ENCODE results near the gene FOXK1. TPM values are rescaled to one million over a fixed set of nuclear protein-coding genes. Genes with fewer than 3 reads are reported as not detected.

FOXK1 gene
- total and polyA plus RNA-seq, 9 donors: 5.8 to 43.9 (median 32.6) TPM

DNA sequence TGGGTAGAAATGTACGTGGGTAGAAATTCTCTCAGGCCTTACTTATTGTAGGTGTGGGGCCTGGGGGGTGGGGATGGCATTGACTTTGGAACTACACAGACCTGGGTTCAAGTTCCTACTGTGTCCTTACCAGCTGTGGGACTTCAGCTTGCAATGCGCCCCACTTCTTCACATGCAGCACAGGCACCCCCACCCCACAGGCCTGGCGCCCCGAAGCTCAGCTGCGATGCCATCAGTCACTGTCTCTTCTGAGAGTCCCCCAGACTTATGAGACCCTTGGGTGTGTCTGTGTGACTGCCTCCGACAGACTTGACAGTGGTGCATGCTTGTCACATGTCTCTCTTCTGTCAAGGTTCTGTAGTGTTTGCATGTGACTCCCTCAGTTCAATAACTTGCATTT is 90.2 kb downstream of the FOXK1 start:
- TF ChIP-seq POLR2A (IDR thresholded peaks at IDR 0.05) (no peak), EP300 (IDR thresholded peaks at IDR 0.05) (no peak)
- TF ChIP-seq, protein P1, sequence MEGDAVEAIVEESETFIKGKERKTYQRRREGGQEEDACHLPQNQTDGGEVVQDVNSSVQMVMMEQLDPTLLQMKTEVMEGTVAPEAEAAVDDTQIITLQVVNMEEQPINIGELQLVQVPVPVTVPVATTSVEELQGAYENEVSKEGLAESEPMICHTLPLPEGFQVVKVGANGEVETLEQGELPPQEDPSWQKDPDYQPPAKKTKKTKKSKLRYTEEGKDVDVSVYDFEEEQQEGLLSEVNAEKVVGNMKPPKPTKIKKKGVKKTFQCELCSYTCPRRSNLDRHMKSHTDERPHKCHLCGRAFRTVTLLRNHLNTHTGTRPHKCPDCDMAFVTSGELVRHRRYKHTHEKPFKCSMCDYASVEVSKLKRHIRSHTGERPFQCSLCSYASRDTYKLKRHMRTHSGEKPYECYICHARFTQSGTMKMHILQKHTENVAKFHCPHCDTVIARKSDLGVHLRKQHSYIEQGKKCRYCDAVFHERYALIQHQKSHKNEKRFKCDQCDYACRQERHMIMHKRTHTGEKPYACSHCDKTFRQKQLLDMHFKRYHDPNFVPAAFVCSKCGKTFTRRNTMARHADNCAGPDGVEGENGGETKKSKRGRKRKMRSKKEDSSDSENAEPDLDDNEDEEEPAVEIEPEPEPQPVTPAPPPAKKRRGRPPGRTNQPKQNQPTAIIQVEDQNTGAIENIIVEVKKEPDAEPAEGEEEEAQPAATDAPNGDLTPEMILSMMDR (IDR thresholded peaks at IDR 0.05): no peak
- WGBS, 3 donors: 92 to 94% (median 92%) methylated on average over 6 of the region's 6 CpGs
- intact Hi-C loops (cut with DNase I): no loop called here
- Histone ChIP-seq H3K9me3 (no peaks in the 10 kb centered on the region), H3K27ac (no peak overlapping the region), H3K4me3 (no peak overlapping the region), H3K27me3 (no peaks in the 10 kb centered on the region), H3K36me3 (no peaks in the 10 kb centered on the region), H3K4me1 (ENCODE audit: insufficient read depth) (peaks cover 9% of the 10 kb centered on the region)
- DNase-seq: no peak

DNA sequence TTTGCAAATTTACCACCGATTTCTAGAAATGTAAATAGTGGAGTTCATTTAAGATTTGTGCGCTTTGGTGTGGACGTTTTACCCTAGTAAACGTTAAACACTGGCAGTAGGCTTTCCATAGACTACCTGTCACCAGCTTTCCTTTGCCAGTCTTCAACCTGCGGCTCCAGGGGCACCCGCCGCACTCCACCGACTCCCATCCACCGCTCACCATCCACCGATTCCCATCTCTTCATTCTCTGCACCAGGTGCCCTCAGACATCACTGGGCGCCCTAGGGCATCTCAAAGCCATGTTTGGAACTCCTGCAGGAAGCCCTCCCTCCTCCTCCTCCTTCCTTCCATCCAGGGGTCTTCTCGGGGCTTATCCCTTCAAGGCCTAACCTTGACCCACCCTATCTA is 91.9 kb downstream of the FOXK1 start:
- H3K36me3 ChIP-seq: no peaks in the 10 kb centered on the region
- H3K9me3 ChIP-seq: no peaks in the 10 kb centered on the region
- no peak overlapping the region for H3K27ac ChIP-seq
- TF ChIP-seq EP300 (IDR thresholded peaks at IDR 0.05) (no peak), POLR2A (IDR thresholded peaks at IDR 0.05) (no peak)
- DNase-seq: no peak
- H3K4me3 ChIP-seq: no peak overlapping the region
- WGBS, 3 donors: 77 to 82% (median 79%) methylated on average over 12 of the region's 12 CpGs
- intact Hi-C loops (cut with DNase I): no loop called here
- no peaks in the 10 kb centered on the region for H3K27me3 ChIP-seq
- H3K4me1 ChIP-seq (ENCODE audit: insufficient read depth): peaks cover 9% of the 10 kb centered on the region

DNA sequence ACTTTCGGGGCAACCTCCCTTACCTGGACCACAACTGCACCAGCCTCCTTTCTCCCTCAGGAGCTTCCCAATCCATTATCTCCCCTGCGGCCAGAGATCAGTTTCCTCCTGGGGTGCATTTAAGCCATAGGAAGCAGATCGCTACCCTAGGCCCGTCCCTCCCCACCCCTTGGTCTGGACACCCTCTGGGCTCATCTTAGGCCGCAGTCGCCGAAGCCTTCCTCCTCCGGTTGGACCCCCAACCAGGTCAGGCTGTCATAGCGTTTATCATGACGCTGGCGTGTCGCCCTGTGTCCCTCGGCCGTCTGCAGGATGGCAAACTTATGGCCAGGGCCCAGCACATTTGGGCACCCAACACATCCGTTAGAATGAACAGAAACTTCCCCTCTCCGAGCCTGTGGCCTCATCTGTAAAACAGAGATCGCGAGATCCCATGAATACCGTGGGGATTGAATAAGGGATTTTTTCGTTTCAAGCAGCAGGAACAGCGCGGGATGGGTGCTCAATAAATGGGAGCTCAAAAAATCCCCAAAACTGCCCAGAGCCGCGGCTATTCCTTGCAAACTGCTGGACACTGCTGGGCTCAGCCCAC is 92.7 kb downstream of the FOXK1 start:
- Histone ChIP-seq H3K4me3 (peak overlapping the region; percentile 54), H3K4me1 (ENCODE audit: insufficient read depth) (peaks cover 9% of the 10 kb centered on the region), H3K27me3 (no peaks in the 10 kb centered on the region), H3K9me3 (no peaks in the 10 kb centered on the region), H3K36me3 (no peaks in the 10 kb centered on the region), H3K27ac (peak overlapping the region; percentile 87 to 90)
- intact Hi-C loops (cut with DNase I): no loop called here
- DNase-seq: peak in 4 of 5 donors; percentile 25 to 71 (median 59)
- WGBS, 3 donors: 5 to 6% (median 5%) methylated on average over 24 of the region's 24 CpGs
- no peak for TF ChIP-seq POLR2A (IDR thresholded peaks at IDR 0.05)
- no peak for TF ChIP-seq EP300 (IDR thresholded peaks at IDR 0.05)
- TF ChIP-seq, protein P1 (IDR thresholded peaks at IDR 0.05): no peak

DNA sequence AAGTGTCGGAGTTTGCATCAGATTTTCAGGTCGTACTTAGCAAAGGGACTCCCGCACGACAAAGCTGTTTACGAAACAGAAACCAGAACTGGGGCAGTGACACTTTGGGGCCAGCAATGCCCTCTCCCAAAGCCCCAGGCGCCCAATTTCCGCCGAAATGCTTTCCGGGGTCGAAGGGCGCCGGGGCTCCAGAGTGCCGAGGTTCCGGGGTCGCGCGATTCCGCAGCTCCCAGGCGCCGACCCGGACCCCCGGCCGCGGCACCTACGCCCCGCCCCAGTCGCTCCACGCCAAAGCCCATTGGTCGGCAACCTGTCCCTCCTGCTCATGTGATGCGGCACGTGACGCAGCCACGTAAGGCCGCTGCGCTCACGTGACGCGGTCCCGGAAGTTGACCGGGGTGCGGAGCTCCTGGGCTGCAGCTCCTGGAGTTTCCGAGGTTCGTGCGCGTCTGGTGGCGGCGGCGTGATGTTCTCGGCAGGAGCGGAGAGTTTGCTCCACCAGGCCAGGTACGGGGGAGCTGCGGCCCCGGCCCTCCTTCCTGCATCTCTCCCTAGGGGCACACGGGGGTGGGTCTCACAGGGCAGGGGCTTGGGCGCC is 93.3 kb downstream of the FOXK1 start, which contains the start of gene AP5Z1:
TSS of gene AP5Z1 (plus strand) at position 374 of the 598 bp plus-strand sequence. CDS start at position 467, 93 bp downstream.
- WGBS, 3 donors: 0% methylated on average over 32 to 55 of the region's 55 CpGs
- Histone ChIP-seq H3K27ac (peak within 1 kb of the TSS; percentile 87 to 90), H3K4me1 (ENCODE audit: insufficient read depth) (peaks cover 9% of the 10 kb centered on the region), H3K9me3 (no peaks in the 10 kb centered on the region), H3K36me3 (no peaks in the 10 kb centered on the region), H3K4me3 (peak within 1 kb of the TSS; percentile 54), H3K27me3 (no peaks in the 10 kb centered on the region)
- intact Hi-C loops (cut with DNase I): no loop called here
- TF ChIP-seq POLR2A (IDR thresholded peaks at IDR 0.05) (peak; percentile 73), EP300 (IDR thresholded peaks at IDR 0.05) (no peak)
- DNase-seq: peak; percentile 95 to 97 (median 95)

DNA sequence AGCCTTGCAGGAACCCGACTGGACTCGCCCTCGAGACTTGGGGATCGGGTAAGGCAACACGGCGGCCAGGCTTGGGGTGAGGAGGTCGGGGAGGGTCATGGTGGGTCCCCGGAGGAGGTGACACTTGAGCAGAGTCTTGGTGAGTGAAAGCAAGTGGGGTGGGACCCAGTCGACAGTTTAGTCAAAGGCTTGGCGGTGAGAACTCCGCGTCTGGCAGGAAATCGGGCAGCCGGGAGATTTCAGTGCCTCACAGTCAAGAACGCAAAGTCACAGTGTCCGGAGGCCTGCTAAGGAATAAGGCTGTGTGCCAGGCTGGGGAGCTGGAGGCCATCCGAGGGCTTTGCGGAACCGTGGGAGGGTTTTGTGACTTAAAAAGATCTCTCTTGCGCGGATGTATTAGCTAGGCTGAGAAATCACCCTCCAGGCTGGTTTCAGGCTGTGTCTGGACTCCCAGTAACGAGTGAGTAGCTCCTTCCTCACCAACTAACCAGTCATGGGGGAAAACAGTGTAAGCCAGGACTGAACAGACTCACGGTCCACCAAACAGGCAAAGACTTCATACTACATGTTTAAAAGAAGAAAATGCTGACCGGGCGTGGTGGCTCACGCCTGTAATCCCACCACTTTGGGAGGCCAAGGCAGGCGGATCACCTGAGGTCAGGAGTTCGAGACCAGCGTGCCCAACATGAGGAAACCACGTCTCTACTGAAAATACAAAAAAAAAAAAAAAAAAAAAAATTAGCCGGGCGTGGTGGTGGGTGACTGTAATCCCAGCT is 93.9 kb downstream of the FOXK1 start:
- peak overlapping the region; percentile 54 for H3K4me3 ChIP-seq
- DNase-seq: peak in 2 of 5 donors; percentile 44 to 73
- peak overlapping the region; percentile 87 to 90 for H3K27ac ChIP-seq
- H3K27me3 ChIP-seq: no peaks in the 10 kb centered on the region
- intact Hi-C loops (cut with DNase I): no loop called here
- 18 to 20% (median 20%) methylated on average over 32 of the region's 32 CpGs for WGBS, 3 donors
- no peaks in the 10 kb centered on the region for H3K36me3 ChIP-seq
- peaks cover 9% of the 10 kb centered on the region for H3K4me1 ChIP-seq (ENCODE audit: insufficient read depth)
- no peaks in the 10 kb centered on the region for H3K9me3 ChIP-seq
- TF ChIP-seq POLR2A (IDR thresholded peaks at IDR 0.05): no peak
- TF ChIP-seq, protein P1 (IDR thresholded peaks at IDR 0.05): no peak
- no peak for TF ChIP-seq EP300 (IDR thresholded peaks at IDR 0.05)

All from ovary (tissue), 9 donors.